HG03064 (cell line): Measurements from ENCODE around the gene RASL10B.

ENCODE experiments used
- ATAC-seq: cut with Tn5 transposase; IDR thresholded peaks from one replicate; pipeline ENCODE4 v1.9.1; 2021; ENCODE audit warnings: low read depth; ENCODE audit not compliant: unreplicated experiment

Gene RASL10B

GRCh38 chr17:35791681-35792350 lies 60.4 kb downstream of the RASL10B start:
- no peak for ATAC-seq
